NB4 (cell line): ENCODE measurements around the gene RAB39B.

Experiments
- CTCF ChIP-seq: IDR thresholded peaks from one replicate; pipeline ENCODE4 v1.5.1; 2012; ENCODE audit warnings: low read depth, low read length
- MYC ChIP-seq: IDR thresholded peaks from 2 replicates; pipeline ENCODE4 v1.6.1; 2011; ENCODE audit warnings: low read depth, low read length

DNA sequence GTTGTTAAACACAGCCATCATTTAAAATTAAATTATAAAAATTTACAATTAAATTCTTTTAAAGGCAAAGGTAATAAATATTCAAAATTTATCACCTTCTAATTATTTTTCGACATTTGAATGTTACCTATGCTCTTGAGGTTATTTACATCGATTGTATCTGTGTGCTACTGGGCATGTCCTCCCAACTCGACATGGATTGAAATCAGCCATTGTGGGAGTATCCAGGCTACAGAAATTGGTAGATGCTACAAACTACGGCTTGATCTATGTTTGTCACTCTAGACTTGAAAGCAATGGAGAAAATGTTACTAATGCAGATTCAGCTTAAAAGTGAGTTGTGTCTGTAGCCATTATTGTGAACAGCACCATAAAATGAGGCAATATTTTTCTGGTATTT lies 50.6 kb downstream of the RAB39B start:
- TF ChIP-seq CTCF (no peak), MYC (no peak)
